Fibroblast of the conjunctiva (primary cell): ENCODE measurements around the gene CTRB2.
"Not testable (repeated sequence)": the region's sequence is repeated elsewhere in the genome, so short reads cannot be mapped to it uniquely, and the experiment has no call there.

ENCODE experiments used
- DNase-seq: peaks from one replicate; pipeline ENCODE4 v3.0.0-alpha.2; 2010; ENCODE audit warnings: low read depth

The CTRB2 gene

GRCh38 chr16:75226550-75227360 is 19.8 kb upstream of the CTRB2 start:
- no peak for DNase-seq

- DNase-seq, result no peak
Measured at GRCh38 chr16:75225678-75226515, 18.9 kb upstream of the CTRB2 start.

DNA sequence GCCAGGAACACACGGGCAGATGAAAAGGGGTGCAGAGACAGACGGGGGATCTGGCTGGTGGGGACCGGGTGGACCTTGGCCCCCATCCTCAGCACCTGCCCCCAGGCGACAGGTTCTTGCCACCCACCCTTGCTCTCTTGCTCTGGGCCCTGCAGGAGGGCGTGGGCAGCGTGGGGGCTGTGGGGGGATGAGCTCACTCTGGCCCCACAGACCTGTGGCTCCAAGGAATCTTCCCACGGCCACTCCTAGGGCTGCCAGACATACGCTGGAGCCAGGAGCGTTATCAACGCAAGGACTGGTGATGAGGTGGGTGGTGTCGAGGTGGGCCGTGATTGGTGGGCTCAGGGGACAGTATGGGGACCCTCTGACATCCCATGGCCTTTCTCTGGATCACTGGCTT is 18.1 kb upstream of the CTRB2 start:
- no peak for DNase-seq

- DNase-seq, result no peak
Measured at GRCh38 chr16:75224306-75225082, 17.5 kb upstream of the CTRB2 start.

GRCh38 chr16:75223129-75223528 is 16.2 kb upstream of the CTRB2 start:
- not testable (repeated sequence) for DNase-seq

- no peak for DNase-seq
Measured at GRCh38 chr16:75222271-75222783, 15.4 kb upstream of the CTRB2 start.

- no peak for DNase-seq
Measured at GRCh38 chr16:75219838-75220237, 12.9 kb upstream of the CTRB2 start.

DNA sequence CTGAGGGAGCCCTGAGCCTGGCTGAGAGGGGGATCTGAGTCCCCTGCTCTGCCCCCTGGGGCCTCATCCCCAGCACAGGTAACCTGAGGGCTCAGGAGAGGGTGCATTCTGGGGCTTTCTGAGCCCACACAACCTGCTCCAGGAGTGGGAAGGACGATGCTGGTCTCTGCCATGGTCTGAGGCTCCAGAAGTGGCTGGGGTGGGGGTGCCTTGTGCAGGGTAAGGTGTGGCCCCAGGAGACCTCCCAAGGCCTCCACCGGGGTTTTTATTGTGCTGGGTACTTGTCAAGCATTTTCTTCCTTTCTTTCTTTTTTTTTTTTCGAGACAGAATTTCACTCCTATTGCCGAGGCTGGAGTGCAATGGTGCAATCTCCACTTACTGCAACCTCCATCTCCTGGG is 12.1 kb upstream of the CTRB2 start:
- DNase-seq, result no peak

- DNase-seq, result no peak
Measured at GRCh38 chr16:75218256-75219076, 11.5 kb upstream of the CTRB2 start, which contains the start of gene CTRB1. TSS of gene CTRB1 (plus strand) at chr16:75218988. CDS start at chr16:75219008, 20 bp downstream.

DNA sequence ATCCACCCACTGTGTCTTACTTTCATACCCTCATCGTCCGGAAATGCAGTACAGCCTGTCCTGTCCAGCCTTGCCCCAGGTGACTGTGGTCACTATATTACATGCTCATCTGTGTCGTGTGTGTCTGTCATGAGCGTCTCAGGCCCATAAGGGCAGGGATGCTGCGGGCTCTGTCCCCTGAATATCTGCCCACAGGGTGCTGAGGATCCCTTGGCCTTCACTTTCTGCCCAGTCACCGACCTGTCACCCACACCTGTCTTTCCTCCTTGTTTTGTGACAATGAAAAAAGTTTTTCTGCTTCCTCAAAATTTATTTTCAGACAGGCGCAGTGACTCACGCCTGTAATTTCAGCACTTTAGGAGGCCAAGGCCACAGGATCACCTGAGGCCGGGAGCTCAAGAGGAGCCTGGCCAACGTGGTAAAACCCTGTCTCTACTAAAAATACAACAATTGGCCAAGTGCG is 10.5 kb upstream of the CTRB2 start:
- no peak for DNase-seq

DNA sequence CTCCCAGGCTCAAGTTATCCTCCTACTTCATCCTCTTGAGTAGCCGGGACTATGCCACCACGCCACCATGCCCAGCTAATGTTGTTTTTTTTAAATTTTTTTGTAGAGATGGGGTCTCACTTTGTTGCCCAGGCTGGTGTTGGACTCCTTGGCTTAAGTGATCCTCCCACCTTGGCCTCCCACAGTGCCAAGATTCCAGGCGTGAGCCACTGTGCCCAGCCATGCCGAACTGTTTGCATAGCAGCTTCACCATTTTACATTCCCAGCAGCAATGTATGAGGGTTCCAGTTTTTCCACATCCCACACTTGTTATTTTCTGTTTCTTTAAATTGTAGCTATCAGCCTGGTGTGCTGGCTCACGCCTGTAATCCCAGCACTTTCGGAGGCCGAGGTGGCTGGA is 9.6 kb upstream of the CTRB2 start:
- DNase-seq, result no peak

DNA sequence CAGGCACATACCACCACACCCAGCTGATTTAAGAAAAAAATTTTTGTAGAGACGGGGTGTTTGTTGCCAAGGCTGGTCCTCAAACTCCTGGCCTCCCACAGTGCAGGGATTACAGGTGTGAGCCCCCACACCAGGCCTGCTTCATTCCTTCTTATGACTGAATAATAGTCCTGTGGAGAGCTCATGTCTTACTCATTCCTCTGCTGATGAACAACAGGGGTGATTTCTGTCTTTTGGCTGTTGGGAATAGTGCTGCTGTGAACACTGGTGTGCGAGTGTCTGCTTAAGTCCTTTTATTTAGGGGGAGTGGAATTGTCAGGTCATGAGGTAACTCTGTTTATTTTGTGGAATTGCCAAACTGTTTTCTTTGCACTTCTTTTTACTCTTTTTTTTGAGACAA is 9.2 kb upstream of the CTRB2 start:
- no peak for DNase-seq

DNA sequence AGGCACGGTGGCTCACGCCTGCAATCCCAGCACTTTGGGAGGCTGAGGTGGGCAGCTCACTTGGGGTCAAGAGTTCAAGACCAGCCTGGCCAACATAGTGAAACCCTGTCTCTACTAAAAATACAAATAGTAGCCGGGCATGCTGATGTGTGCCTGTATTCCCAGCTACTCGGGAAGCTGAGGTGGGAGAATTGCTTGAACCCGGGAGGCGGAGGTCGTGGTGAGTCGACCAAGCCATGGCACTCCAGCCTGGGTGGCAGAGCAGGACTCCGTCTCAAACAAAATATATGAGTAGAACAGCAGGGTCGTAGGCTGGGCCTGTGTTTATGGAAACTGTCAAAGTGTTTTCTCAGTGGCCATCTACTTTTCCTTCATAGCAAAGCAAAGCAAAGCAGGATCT is 4.3 kb upstream of the CTRB2 start:
- DNase-seq, result not testable (repeated sequence)

- no peak for DNase-seq
Measured at GRCh38 chr16:75209944-75210343, 3.0 kb upstream of the CTRB2 start.

GRCh38 chr16:75209514-75209913 is 2.6 kb upstream of the CTRB2 start:
- DNase-seq, result not testable (repeated sequence)

DNA sequence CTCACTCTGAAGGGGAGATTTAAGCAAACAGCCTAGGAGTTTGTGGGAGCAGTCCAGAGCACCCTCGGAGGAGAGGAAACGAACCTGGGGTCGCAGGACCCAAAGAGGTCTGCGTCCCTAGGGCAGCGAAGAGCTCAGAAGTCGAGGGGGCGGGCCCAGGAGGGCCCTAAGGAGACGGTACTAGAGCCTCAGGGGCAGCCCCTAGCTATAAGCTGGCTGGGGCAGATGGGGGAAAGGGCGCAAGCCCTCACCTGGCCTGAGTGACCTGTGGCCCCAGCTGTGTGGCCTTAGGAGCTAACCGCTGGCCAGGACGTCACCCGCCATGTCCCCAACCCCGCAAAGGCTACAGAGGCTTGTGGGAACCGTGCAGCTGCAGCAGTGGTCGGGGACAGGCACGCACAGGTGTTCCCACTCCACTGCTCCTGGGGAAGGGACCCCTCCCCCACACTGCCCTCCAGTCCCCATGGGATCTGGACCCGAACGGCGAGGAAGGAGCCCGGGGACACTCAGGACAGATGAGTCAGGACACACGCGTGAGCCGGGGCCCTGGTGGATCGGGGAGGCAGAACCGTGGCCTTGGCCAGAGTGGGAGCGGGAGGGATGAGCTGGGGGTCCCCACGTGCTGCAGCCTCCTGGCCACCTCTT is 2.0 kb upstream of the CTRB2 start:
- DNase-seq, result no peak

- no peak for DNase-seq
Measured at GRCh38 chr16:75208242-75208825, 1.4 kb upstream of the CTRB2 start.

DNA sequence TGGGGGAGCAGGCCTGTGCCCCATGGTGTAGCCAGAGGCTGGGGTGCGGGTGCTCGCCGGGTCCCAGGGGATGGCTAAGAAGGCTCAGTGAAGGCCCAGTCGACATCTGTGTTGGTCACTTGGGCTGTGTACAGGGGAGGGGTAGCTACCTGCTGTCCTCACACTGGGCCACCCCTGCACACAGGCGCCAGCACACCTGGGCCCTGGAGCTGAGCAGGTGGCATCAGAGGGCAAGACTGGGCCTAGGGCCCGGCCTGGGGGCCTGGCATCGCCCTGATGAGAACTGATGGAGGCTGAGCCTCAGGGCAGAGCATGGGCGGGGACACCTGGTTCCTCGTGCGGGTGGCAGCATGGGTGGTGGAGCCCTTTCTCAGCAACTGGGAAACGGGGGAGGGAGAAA is 870 bp upstream of the CTRB2 start:
- no peak for DNase-seq

GRCh38 chr16:75205961-75206748 is 806 bp downstream of the CTRB2 start:
- DNase-seq, result not testable (repeated sequence)
